Activated CD8-positive, alpha-beta memory T cell treated with anti-CD3 and anti-CD28 coated beads for 24 hours (primary cell): ENCODE data around the gene IFNGR1.
"Not testable (repeated sequence)": the region's sequence is repeated elsewhere in the genome, so short reads cannot be mapped to it uniquely, and the experiment has no call there.

ENCODE experiments used
- DNase-seq: peaks from one replicate; pipeline ENCODE4 v3.0.0-alpha.2; 2020

IFNGR1 gene

DNA sequence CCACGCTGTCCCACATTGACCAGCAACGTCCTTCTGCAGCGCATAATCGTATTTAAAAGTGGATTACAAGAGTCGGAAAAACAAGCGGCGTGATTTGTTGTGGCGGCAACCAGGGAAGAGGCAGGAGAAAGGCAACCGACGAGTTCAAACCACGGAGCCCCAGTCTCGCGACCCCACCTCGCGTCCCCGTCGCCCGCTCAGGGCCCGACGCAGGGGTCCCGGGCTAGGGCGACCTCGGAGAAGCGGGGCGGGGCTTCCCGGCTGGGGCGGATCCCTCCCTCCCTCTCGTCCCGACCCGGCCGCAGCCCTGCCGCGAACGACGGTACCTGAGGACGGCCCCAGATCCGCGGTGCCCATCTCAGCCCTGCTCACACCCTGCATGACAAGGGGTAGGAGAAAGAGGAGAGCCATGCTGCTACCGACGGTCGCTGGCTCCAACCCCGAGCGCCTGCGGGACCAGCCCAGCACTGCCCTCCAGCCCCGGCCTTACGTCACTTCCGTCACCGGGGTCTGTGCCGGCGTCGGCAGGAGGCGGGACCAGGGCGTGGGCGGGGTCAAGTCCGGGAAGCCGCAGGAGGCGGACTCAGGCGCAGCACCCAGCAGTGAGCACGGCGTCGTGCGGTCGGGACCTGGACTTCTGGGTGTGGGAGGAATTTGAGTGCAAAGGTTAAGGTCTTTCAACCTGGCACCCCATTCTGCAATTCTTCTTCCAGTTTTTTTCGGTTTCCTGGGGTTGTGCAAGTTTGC, at the start of gene IFNGR1:
Gene IFNGR1, minus strand, starts transcription at position 469 of the 747 bp plus-strand sequence. Its CDS starts 58 bp downstream, at position 411.
- peak; percentile 98 for DNase-seq

GRCh38 chr6:137268911-137269310, 49.7 kb upstream of the IFNGR1 start:
- no peak for DNase-seq

DNA sequence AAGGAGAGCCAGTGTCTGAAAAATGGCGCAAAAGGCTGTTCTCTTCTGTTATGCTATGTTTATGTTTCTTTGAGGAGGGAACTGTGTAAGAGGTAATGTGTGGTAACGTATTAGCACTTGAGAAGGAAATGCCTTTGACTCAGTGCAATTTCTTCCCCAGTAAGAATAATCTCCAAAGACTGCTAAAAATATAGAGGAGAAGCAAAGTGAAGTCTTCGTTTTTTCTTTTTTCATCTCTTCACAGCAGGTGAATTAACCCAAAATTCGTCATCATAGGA, 47.1 kb upstream of the IFNGR1 start:
- DNase-seq, result no peak

GRCh38 chr6:137265561-137266308, 46.5 kb upstream of the IFNGR1 start:
- DNase-seq, result no peak

GRCh38 chr6:137264311-137265075, 45.3 kb upstream of the IFNGR1 start:
- no peak for DNase-seq

DNA sequence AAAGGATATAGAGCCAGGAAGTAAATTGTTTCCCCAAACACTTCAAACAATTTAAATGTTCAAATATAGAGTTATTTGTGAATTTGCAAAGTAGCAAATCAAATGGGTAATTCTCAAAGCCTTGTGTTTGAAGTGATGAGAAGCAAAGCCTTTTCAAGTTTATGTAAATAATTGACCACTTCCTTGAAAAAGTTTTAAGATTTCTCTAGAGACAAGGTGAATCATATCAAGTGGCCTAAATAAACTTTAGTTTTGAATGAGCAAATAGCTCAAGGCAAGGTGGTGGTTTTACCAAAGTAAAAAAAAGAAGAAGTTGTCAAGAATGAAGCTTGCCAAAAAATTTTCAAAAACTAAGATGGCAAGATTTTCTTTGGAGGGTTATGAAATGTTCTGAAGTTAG, 42.6 kb upstream of the IFNGR1 start:
- no peak for DNase-seq

- DNase-seq, result no peak
Observed at GRCh38 chr6:137261361-137261760, 42.2 kb upstream of the IFNGR1 start.

GRCh38 chr6:137260217-137260616, 41.0 kb upstream of the IFNGR1 start:
- DNase-seq, result no peak

- no peak for DNase-seq
Observed at GRCh38 chr6:137259349-137259748, 40.2 kb upstream of the IFNGR1 start.

- no peak for DNase-seq
Observed at GRCh38 chr6:137258170-137258569, 39.0 kb upstream of the IFNGR1 start.

DNA sequence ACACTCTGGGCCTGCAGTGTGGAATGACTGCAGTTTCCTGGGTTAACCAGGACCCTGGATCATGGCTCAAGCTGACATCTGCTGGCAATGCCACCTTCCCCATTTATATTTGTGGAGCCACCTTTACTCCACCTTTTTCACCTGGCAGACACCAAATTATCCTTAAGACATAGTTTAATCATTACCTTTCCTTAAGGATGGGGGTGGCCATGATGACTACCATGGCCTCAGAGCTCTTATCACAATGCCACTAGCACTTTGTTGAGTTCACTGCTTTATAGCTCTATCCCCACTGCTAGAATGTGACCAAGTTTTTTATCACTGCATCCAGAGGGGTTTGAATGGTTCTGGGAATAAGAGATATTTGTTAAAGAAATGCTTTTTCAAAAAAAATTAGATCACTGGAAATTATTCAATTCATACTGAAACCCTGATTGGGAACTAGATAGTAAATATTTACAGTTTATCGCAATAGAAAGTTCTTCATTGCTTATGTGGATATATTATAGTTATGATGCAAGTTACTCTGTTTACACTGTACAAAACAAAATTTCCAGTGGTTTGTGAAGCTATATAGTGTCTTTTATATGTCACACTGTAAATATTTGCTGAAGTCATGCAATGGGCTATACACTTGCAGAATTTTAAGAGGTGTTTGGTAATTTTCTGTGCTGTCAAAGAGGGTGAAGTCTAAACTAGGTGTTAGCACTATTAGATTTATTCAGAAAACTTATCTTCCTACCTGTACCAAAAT, 37.3 kb upstream of the IFNGR1 start:
- DNase-seq, result no peak

DNA sequence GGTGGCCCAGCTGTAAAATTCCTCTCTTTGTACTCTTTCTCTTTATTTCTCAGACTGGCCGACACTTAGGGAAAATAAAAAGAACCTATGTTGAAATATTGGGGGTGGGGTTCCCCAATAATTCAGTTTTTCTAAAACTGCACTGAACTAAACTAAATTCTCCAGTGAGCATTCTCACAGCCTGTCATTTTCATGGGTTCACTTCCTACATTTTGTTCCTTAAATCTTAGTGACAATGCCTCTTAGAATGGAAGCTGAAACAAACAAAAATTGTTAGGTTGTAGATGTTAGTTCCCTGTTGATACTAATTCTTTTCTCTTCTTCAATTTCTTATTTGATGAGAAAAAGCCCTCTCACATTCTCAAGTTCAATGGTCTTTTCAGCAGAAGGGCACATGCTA, 35.8 kb upstream of the IFNGR1 start:
- DNase-seq, result no peak

GRCh38 chr6:137254430-137254829, 35.2 kb upstream of the IFNGR1 start:
- DNase-seq, result not testable (repeated sequence)

GRCh38 chr6:137248702-137249101, 29.5 kb upstream of the IFNGR1 start:
- no peak for DNase-seq

- no peak for DNase-seq
Observed at GRCh38 chr6:137247724-137248123, 28.5 kb upstream of the IFNGR1 start.

DNA sequence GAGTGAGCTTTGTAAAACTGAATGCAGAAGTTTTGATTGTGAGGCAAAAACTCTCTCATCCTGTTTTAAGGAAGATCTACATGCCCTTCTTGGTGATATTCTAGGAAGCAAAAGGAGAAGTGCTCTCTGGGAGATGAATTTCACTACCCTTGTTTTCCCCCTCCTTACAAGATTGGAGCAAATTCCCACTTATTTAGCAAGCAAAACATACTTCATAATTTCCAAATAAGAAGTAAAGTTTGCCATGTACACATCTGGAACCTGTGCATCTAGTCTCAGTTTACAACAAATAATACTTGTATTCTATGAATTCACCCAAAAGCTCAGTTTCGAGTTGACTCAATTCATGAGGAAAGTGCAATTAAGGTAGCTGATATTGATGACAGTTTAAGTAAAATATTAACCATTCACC, 27.6 kb upstream of the IFNGR1 start:
- no peak for DNase-seq

GRCh38 chr6:137246164-137246563, 27.0 kb upstream of the IFNGR1 start:
- DNase-seq, result no peak

GRCh38 chr6:137241481-137242038, 22.4 kb upstream of the IFNGR1 start:
- no peak for DNase-seq

DNA sequence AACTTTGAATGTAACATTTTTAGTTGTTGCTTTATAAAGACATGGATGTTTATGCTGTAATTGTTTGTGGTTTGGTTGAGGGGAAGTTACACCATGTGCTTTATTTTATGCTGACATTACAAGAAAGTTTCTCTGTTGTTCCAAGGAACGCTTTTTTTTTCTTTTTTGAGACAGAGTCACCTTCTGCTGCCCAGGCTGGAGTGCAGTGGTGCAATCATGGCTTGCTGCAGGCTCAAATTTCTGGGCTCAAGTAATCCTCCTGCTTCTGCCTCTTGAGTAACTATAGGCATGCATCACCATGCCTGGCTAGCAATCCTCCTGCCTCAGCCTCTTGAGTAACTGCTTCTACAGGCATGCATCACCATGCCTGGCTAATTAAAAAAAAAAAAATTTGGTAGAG, 21.0 kb upstream of the IFNGR1 start:
- no peak for DNase-seq

GRCh38 chr6:137237413-137238170, 18.4 kb upstream of the IFNGR1 start:
- no peak for DNase-seq

- no peak for DNase-seq
Observed at GRCh38 chr6:137236581-137237355, 17.6 kb upstream of the IFNGR1 start.
